ENCODE results near the gene NRAS.
A peak's percentile ranks its signal among the peaks of the same experiment; 100 is the strongest.

NRAS gene

GRCh38 chr1:114753143-114753542 lies 36.6 kb upstream of the NRAS start:
- H3K9me3 ChIP-seq (ENCODE audit: control insufficient read depth, insufficient read depth, low read depth, low read length) = no peaks in the 10 kb centered on the region
- H3K4me1 ChIP-seq (ENCODE audit: control insufficient read depth, insufficient read depth, low read length) = peaks cover 9% of the 10 kb centered on the region
- ChIA-PET CTCF (no interaction called here), POLR2A (interaction anchor here (0.9 kb wide), 1 partner anchor 28 kb away, joined by 4 read pairs; the partner anchor contains the start of gene SIKE1)
- TF ChIP-seq ZNF561 (tag by site-specific recombination; IDR thresholded peaks at IDR 0.05; ENCODE audit: borderline replicate concordance) (no peak), OSR2 (tag by site-specific recombination; IDR thresholded peaks at IDR 0.05) (no peak), ZBTB6 (tag by site-specific recombination; IDR thresholded peaks at IDR 0.05) (no peak), ZBTB49 (tag by site-specific recombination; IDR thresholded peaks at IDR 0.05; ENCODE audit: low read depth) (no peak), PATZ1 (tag by site-specific recombination; IDR thresholded peaks at IDR 0.05) (no peak), ZNF776 (tag by site-specific recombination; IDR thresholded peaks at IDR 0.05; ENCODE audit: borderline replicate concordance) (no peak), GLI4 (tag by site-specific recombination; IDR thresholded peaks at IDR 0.05) (no peak), ZNF670 (tag by site-specific recombination; IDR thresholded peaks at IDR 0.05; ENCODE audit: low read depth) (no peak), AEBP2 (tag by site-specific recombination; IDR thresholded peaks at IDR 0.05; ENCODE audit: borderline replicate concordance) (no peak), ZNF18 (tag by site-specific recombination; IDR thresholded peaks at IDR 0.05) (no peak), RBAK (tag by site-specific recombination; IDR thresholded peaks at IDR 0.05) (no peak)
- H3K4me3 ChIP-seq (ENCODE audit: low read depth, low read length) = no peak overlapping the region
- no peak overlapping the region for H3K27ac ChIP-seq (ENCODE audit: extremely low read depth, low read depth, low read length)
- peaks cover 17 to 36% of the 10 kb centered on the region in 2 experiments; a peak in 2 of 3 replicates for H3K36me3 ChIP-seq (ENCODE audit: control insufficient read depth in 2 of 2, insufficient read depth in 1 of 2, low read length in 2 of 2)

- Histone ChIP-seq H3K9me3 (ENCODE audit: control insufficient read depth, insufficient read depth, low read depth, low read length) (no peaks in the 10 kb centered on the region), H3K4me1 (ENCODE audit: control insufficient read depth, insufficient read depth, low read length) (peaks cover 9% of the 10 kb centered on the region), H3K36me3 (ENCODE audit: control insufficient read depth in 2 of 2, insufficient read depth in 1 of 2, low read length in 2 of 2) (peaks cover 28 to 52% of the 10 kb centered on the region in 2 experiments), H3K27ac (ENCODE audit: extremely low read depth, low read depth, low read length) (no peak overlapping the region), H3K4me3 (ENCODE audit: low read depth, low read length) (no peak overlapping the region)
- ChIA-PET POLR2A (interaction anchor here (0.5 kb wide), 1 partner anchor 17 kb away, joined by 4 read pairs; no protein-coding TSS in a partner anchor), CTCF (interaction anchor here (0.6 to 1.7 kb wide), 6 partner anchors 9 to 845 kb away, joined by 3 to 10 read pairs (median 4); no protein-coding TSS in a partner anchor)
- no peak for TF ChIP-seq ZBTB10 (tag by site-specific recombination; IDR thresholded peaks at IDR 0.05)
- no peak for TF ChIP-seq ZNF558 (tag by site-specific recombination; IDR thresholded peaks at IDR 0.05)
- 0 out of 2 replicates have a peak, but pooled peaks have one; percentile 30 for TF ChIP-seq TRIM28 (IDR thresholded peaks at IDR 0.05; ENCODE audit: borderline replicate concordance, low read length)
- TF ChIP-seq ZBTB8A (tag by site-specific recombination; IDR thresholded peaks at IDR 0.05) = peak; percentile 81
- no peak for TF ChIP-seq ZNF837 (tag by site-specific recombination; IDR thresholded peaks at IDR 0.05)
- peak; percentile 100 for TF ChIP-seq SCRT1 (tag by site-specific recombination; IDR thresholded peaks at IDR 0.05; ENCODE audit: borderline replicate concordance)
- no peak for TF ChIP-seq ZNF645 (tag by site-specific recombination; IDR thresholded peaks at IDR 0.05)
- peak; percentile 100 for TF ChIP-seq SCRT2 (tag by site-specific recombination; IDR thresholded peaks at IDR 0.05)
- TF ChIP-seq ZNF747 (tag by site-specific recombination; IDR thresholded peaks at IDR 0.05) = no peak
- TF ChIP-seq ZNF2 (tag by site-specific recombination; IDR thresholded peaks at IDR 0.05) = no peak
These were observed 34.2 kb upstream of the NRAS start for GRCh38 chr1:114750780-114751179.
